NCI-H2196 treated with DMSO at 0.1 percent for 48 hours (cell line): ENCODE results near the gene RAB5B.
"Not testable (repeated sequence)": the region's sequence is repeated elsewhere in the genome, so short reads cannot be mapped to it uniquely, and the experiment has no call there.

Experiments used
- DNase-seq: peaks from one replicate; lab custom pipeline; 2025; ENCODE audit not compliant: unreplicated experiment; lab: John Stamatoyannopoulos, UW

RAB5B gene

DNA sequence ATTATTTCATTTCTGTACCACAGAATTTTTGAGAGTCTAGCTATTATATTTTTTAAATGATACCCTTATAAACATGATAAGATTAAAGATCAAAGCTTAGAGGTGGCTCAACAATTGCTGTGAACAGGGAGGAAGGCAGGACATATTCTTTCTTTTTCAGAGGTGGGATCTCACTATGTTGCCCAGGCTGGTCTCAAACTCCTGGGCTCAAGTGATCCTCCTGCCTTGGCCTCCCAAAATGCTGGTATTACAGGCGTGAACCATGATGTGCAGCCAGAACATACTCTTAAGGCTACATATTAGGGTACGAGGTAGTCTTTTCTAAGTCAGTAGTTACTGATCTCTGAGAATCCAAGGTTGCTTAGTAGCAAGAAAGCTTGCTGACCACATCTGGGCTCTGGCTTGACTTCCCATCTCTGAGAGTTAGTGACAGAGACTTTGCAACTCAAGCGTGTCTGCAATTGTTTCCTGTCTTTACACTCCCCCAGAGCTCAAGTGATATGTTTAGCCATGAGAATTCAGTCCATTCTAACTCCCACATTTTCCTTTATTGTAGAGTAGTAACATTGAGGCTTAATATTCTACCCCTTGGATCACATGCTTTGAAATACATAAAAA is 8.6 kb downstream of the RAB5B start:
- DNase-seq, result no peak

DNA sequence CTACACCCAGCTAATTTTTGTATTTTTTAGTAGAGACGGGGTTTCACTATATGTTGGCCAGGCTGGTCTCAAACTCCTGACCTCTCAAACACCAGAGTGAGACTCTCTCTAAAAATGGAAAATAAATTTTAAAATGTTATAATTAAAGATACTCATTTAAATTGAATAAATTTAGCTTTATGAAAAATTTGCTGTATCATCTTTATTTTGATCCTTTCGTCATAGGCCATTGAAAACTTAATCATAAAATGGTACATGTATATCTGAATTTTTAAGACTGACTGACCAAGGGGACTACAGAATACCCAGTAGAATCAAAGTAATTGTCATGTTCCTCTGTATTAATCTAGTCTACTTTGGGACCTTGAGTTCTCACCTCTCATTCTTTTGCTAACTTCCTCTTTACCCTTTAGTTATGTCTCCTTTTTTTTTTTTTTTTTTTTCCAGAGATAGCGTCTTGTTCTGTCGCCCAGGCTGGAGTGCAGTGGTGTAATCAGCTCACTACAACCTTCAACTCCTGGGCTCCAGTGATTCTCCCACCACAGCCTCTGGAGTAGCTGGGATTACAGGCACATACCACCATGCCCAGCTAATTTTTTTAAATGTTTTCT is 9.5 kb downstream of the RAB5B start:
- DNase-seq, result no peak

DNA sequence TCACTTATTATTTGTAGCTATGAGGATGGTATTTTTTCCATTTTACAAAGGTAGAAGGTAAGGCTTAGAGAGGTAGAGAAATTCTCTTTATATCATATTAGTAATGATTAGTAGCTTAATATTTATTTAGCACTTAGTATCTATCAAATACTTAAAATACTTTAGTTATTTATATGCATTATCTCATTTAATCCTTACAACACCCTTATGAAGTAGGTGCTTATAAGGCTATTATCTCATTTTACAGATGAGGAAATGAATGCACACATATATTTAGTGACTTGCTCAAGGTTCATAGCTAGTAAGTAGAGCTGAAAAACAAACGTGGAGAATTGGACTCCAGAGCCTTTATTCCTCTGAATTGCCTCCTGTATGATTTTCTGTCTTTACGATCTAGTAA is 11.0 kb downstream of the RAB5B start:
- DNase-seq, result no peak

DNA sequence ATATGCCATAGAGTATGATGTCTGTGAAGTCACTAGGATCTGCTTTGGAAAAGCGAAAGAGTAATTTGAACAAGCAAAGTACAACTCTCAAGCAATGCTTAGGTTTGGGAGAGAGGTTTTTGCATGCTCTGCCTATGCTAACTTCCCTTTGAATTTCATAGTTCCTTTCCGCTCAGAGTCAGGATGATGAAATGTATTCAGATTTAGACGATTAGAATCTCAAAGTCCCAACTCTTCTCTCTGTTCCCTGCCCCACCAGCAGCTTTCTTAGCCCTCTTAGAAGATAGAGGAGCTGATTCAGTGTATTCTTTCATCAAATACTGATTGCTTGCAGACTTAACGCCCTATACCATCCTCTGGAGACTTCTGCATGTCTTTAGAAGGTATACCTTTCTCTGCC is 11.5 kb downstream of the RAB5B start:
- no peak for DNase-seq

DNA sequence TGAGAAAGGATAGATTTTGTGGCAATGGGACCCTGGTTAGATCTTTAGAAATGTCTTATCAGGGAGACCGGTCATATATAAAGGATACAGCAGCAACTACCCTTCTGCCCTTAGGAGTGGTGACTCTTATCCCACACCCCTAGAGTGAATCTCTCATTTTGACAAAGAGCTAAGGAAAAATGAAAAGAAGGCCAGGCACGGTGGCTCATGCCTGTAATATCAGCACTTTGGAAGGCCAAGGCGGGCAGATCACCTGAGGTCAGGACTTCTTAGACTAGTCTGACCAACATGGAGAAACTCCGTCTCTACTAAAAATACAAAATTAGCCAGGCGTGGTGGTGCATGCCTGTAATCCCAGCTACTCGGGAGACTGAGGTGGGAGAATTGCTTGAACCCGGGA is 12.1 kb downstream of the RAB5B start:
- not testable (repeated sequence) for DNase-seq

DNA sequence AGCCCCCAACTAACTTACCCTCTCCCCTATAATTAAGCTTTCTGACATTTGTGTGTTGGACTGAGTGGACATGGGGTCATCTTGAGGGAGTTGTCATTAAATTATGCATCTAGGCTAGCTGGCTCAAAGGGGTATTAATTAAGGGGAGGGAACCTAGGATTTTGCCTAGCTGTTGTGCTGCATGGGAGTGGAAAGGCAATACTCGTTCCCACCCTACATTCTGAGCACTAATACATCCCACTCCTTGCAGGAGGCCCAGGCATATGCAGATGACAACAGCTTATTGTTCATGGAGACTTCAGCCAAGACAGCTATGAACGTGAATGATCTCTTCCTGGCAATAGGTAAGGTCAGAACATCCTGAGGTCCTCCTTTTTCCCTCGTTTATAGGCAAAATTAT is 17.2 kb downstream of the RAB5B start:
- no peak for DNase-seq

DNA sequence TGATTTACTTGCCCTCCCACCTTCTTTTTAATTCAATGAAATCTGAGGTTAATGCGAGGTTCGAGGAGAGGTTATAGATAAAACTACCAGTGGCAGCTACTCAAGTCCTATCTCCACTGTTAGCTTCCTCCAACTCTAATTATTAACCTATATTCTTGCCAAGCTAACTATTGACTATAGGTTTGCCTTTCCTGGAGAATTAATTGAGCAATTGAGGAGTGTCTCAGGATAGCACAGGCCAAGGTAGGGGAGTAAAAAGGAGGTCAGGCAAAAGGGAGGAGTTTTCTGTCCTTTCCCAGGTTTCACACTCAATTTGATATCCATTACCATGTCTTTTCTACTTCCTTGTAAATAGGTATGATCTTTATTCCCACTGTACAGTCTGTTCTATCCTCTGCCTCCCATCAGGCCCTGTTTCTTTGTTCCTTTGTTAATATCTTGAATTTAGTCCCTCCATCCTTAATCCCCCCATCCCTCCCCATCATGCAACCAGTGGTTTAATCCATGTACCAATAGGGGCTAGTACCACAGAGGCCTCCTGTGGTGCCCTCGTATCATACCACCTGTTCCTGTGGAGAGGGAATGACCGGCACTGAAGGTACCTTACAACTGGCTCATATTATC is 19.5 kb downstream of the RAB5B start:
- DNase-seq, result no peak

DNA sequence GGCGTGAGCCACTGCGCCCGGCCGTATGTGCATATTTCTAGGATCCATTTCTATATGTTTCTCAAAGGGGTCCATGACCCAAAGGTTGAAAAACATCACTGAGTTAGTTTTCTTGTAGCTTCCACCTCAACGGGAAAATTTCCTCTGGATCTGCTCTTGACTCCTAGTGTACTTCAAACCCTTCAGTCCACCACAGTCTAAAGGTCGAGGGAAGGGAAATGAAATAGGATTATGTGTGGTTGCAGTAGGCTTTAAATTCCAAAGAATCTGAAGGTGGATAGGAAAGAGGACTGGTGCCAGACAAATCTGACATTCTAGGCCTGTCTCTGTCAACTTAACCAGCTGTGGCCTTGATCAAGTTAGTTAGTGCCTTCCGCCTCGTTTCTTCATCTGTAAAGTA is 21.5 kb downstream of the RAB5B start:
- DNase-seq, result no peak

DNA sequence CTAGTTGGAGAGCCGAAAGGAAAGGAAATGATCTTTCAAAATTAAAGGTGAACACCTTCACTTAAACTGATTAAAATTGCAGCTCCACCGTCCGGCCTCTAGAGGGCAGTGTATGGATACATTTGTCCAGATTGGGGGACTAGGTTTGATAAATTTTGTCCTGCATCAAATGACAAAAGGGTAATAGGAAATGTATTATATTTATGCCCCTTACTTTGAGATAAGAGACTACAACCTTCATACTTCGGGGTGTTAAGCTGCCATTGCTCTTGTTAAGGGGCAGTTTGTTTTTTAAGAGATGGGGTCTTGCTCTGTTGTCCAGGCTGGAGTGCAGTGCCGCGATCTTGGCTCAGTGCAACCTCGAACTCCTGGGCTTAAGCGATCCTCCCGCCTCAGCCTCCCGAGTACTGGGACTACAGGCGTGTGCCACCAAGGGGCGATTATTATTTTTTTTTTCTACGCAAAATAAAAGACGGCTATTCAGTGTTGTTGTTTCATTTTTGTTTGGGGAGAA is 22.4 kb downstream of the RAB5B start:
- DNase-seq, result peak; percentile 44

DNA sequence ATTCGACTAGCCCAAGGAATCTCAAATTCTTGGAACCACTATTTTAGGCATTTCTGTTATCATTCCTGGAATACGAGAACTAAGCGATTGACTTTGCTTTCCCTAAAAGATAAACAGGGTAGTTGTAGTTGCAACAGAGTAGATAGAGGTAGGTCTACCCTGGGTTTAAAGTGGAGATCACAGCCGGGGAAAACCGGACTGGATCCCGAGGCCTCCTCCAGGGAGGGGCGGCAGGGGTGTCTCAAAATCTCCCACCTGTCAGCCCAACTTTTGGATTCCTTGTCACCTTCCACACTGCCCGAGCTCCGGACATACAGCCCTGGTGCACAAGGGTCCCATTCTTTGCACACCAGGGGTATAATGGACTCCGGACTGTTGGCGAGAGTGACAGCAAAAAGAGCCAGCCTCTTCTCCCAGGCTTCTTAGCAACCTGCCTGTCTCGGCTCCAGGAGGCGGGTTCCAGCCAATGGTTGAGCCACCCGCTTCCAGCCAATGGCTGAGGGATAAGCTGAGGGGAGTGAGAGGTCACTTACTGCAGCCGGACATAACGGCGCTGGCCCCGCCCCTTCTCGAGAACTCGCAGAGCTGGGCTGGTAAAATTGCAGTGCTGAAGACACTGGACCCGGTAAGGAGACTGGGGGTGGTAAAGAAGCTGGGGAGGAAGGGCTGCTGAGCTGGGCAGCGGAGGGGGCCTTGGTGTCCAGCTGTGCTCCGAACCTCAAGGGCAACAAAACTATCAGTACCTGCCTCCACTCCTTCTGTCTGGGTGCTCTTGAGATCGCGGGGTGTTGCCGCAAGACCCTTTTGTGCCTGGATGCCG is 23.0 kb downstream of the RAB5B start, which contains the start of gene SUOX:
SUOX (plus strand) TSS at position 562 of the 820 bp plus-strand sequence. CDS start 4,946 bp downstream, outside the sequence.
- peak; percentile 96 for DNase-seq

DNA sequence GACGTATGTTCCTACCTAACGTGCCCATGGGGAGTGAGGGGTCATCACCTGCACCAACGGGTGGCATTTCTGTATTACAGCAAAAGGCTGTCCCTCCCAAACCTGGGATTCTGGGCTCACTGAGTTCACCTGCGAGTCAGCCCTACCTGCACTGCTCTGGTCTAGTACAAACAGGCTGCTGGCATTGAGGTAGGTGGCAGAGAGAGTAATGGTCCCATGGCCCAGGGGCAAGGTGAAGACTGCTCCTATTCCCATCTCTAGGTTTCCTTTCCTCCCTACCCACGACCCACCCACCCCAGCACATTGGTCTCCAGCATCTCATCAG is 23.6 kb downstream of the RAB5B start:
- no peak for DNase-seq

DNA sequence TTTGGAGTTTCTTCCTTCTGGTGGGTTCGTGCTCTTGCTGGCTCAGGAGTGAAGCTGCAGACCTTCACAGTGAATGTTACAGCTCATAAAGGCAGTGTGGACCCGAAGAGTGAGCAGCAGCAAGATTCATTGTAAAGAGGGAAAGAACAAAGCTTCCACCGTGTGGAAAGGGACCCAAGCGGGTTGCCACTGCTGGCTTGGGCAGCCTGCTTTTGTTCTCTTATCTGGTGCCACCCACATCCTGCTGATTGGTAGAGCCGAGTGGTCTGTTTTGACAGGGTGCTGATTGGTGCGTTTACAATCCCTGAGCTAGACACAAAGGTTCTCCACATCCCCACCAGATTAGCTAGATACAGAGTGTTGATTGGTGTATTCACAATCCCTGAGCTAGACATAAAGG is 25.6 kb downstream of the RAB5B start:
- DNase-seq, result not testable (repeated sequence)

DNA sequence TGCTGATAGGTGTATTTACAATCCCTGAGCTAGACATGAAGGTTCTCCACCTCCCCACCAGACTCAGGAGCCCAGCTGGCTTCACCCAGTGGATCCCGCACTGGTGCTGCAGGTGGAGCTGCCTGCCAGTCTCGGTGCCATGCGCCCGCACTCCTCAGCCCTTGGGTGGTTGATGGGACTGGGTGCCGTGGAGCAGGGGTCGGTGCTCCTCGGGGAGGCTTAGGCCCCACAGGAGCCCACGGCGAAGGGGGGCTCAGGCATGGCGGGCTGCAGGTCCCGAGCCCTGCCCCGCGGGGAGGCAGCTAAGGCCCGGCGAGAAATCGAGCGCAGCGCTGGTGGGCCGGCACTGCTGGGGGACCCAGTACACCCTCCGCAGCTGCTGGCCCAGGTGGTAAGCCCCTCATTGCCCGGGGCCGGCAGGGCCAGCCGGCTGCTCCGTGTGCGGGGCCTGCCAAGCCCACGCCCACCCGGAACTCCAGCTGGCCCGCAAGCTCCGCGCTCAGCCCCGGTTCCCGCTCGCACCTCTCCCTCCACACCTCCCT is 26.2 kb downstream of the RAB5B start:
- not testable (repeated sequence) for DNase-seq

DNA sequence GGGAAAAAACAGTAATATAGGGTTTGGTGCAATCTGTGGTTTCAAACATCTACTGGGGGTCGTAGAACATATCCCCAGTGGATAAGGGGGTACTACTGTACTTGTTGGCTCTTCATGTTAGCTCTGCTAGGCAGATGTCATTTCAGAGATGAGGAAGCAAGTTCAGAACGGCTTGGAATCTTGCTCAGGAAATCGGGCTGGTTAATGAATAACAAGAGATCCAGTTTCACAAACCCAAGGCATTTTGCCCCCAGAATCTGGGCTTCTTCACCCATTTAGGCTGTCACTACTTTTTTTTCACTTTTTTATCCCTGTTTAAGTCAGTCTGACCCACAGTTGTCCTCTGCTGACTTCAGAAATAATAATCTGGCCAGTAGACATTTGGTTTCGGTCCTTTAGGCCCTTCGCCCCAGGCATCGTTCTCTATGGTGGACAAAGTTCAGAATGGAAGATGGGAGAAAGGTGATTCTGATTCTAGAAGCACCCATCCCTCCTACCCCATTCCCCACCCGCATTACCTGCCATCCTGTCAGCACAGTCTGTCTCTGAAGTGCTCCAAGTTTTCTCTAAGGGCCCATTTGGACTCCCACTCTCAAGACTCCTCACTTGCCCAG is 27.7 kb downstream of the RAB5B start:
- no peak for DNase-seq

DNA sequence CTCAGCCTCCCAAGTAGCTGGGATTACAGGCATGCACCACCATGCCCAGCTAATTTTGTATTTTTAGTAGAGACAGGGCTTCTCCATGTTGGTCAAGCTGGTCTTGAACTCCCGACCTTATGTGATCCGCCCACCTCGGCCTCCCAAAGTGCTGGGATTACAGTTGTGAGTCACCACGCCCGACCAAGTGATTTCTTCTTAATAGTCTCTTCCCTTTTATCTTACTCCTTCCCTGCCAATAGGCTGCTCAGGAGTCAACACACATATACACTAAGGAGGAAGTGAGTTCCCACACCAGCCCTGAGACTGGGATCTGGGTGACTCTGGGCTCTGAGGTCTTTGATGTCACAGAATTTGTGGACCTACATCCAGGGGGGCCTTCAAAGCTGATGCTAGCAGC is 29.5 kb downstream of the RAB5B start:
- DNase-seq, result not testable (repeated sequence)

DNA sequence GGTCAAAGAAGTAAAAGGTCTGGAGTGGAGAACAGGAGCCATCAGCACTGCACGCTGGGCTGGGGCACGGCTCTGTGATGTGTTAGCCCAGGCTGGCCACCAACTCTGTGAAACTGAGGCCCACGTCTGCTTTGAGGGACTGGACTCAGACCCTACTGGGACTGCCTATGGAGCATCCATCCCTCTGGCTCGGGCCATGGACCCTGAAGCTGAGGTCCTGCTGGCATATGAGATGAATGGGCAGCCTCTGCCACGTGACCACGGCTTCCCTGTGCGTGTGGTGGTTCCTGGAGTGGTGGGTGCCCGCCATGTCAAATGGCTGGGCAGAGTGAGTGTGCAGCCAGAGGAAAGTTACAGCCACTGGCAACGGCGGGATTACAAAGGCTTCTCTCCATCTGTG is 30.3 kb downstream of the RAB5B start:
- DNase-seq, result no peak

DNA sequence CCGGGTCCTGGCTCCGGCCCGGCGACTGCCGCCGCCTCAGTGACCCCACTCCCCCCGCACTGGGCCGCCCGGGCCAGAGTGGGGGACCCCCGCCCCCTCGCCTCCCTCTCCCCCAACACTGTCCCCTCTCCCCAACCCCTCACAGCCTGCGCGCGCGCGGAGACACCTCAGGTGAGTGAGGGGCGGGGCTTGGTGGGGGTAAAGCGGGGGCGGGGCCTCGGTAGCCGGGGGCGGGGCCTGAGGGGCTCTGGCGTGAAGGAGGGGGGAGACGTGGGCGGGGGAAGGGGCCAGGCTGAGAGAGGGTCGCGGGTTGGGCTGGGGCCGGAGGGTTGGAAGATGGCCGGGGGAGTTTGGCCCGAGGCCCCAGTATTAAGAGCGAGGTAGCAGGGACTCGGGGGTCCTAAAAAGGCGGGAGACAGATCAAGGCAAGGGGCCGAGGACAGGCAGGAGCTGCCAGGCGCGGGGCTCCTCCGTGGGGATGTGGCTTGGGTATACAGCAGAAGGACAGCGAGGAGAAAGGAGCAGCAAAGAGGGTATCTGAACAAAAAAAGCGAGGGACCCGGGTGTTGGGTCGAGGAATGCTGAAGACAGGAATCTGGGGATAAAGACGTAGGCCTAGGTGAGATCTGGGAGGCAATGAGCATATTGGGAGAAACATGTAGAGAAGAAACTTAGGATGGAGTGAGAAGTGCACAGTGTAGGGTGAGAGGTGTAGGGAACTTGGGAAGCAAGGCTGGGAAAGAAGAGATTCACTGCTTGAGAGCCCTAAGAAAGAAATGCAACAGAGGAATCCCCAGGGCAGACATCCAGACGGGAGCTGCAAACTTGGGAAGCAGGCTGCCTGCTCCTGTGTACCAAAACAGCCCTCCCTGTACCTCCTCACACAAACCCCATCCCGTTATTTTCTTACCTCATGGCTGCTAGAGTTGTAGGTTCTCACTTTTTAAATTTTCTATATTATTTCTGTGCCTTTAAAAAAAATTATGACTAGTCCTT is 34.0 kb downstream of the RAB5B start:
- DNase-seq, result peak; percentile 48

DNA sequence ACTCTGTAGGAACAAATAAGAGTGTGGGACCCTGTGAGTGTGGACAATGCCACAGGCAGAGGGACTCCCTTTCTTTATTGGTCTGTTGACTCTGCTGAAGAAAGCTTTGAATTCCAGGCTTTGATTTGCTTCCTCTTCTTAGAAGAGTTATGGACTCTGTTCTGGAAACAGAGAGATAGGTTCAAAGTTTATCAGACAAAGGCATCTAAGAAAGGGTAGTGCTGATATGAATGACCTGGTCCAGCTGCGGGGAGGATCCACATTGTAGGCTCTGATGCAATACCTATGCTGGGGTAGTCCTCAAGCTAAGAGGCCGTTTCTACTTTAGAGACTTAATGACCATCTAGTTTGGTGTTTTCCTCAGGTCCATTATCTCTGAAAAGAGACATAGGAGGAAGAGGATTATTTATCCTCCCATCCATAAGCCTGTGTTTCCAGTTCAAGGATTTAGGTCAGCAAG is 36.3 kb downstream of the RAB5B start:
- no peak for DNase-seq

DNA sequence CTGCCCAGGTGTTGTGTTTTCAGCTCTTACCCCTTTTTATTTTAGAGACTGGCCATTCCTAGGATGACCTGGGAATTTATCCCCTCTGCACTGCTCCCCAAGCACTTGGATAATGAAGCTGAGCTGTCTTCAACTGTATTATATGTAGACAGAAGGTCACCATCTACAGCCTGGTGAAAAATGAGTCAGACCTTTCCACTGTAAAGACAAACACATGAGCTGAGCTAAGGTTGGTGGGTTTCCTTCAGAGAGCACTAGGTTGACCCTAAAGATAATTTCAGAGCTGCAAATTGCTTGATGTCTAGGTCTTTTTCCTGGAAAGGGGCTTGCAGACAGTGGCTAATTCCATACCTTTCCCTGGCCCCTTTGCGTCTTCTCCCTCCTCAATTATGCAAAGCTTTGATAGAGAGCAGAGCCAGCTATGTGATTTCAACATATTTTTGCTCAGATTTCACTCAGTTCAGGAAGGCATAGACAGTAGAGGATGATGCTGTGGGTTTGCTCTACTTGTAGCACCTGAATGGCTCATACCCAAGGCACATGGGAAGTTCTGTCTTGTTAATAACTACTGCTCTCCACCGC is 37.7 kb downstream of the RAB5B start:
- no peak for DNase-seq
